HEK293 (cell line): ENCODE data around the gene APOBEC3H.

Source experiments
- CTCF ChIA-PET: fragments of 350-600 bp; formaldehyde crosslinking; extraction: SDS; loops from one replicate; lab custom pipeline; 2021; ENCODE audit warnings: antibody characterized with exemption; lab: Yijun Ruan, JAX
- POLR2A ChIA-PET: fragments of 300-600 bp; formaldehyde crosslinking; extraction: SDS; loops from one replicate; lab custom pipeline; 2020; ENCODE audit warnings: antibody characterized with exemption, inconsistent platforms; lab: Yijun Ruan, JAX
- H3K27ac ChIP-seq: fragments of 200-500 bp; sonication (Bioruptor generic); 2 replicates; pipeline ENCODE4 v1.5.1; 2014; ENCODE audit warnings: low read depth, low read length, control low read depth, inconsistent platforms; ENCODE audit errors: extremely low read depth
- H3K36me3 ChIP-seq, 2 experiments: fragments of 200-500 bp in 1 of 2; sonication (Bioruptor generic) in 1 of 2; 1 replicate in 1 of 2; 2 replicates in 1 of 2; pipeline ENCODE4 v1.5.1; 2014 to 2017; ENCODE audit warnings: inconsistent platforms in 2 of 2, low read length in 2 of 2; ENCODE audit not compliant: control insufficient read depth in 2 of 2, insufficient read depth in 1 of 2
- H3K4me1 ChIP-seq: fragments of 200-500 bp; sonication (Bioruptor generic); 2 replicates; pipeline ENCODE4 v1.5.1; 2014; ENCODE audit warnings: mild to moderate bottlenecking, low read length, inconsistent platforms; ENCODE audit not compliant: control insufficient read depth, insufficient read depth
- H3K4me3 ChIP-seq: 2 replicates; pipeline ENCODE4 v1.5.1; 2011; ENCODE audit warnings: low read depth, mild to moderate bottlenecking, control low read depth, low read length, moderate library complexity
- H3K9me3 ChIP-seq: fragments of 200-500 bp; sonication (Bioruptor generic); 2 replicates; pipeline ENCODE4 v1.5.1; 2014; ENCODE audit warnings: low read depth, low read length, inconsistent platforms; ENCODE audit not compliant: control insufficient read depth, insufficient read depth
- BCL11A ChIP-seq: fragments of 450-650 bp; formaldehyde crosslinking; IDR thresholded peaks from 2 replicates; pipeline ENCODE4 v1.5.1; 2016; ENCODE audit warnings: low read depth, missing biosample characterization, missing genetic modification characterization
- ELK4 ChIP-seq: IDR thresholded peaks from 2 replicates; pipeline ENCODE4 v1.6.1; 2011; ENCODE audit warnings: mild to moderate bottlenecking, low read depth, low read length, borderline replicate concordance
- GLI2 ChIP-seq: fragments of 450-650 bp; formaldehyde crosslinking; IDR thresholded peaks from 2 replicates; pipeline ENCODE4; 2017; ENCODE audit warnings: missing biosample characterization, missing genetic modification characterization, low read depth, borderline replicate concordance
- IKZF3 ChIP-seq: fragments of 450-650 bp; IDR thresholded peaks from 2 replicates; pipeline ENCODE4 v1.5.0; 2018; ENCODE audit warnings: missing biosample characterization, mild to moderate bottlenecking, missing genetic modification characterization, moderate library complexity
- KLF10 ChIP-seq: fragments of 450-650 bp; IDR thresholded peaks from 2 replicates; pipeline ENCODE4 v1.5.1; 2018; ENCODE audit warnings: missing biosample characterization, mild to moderate bottlenecking, missing genetic modification characterization
- KLF16 ChIP-seq: fragments of 450-650 bp; formaldehyde crosslinking; IDR thresholded peaks from 2 replicates; pipeline ENCODE4 v1.5.1; 2017; ENCODE audit warnings: missing biosample characterization, missing genetic modification characterization
- KLF17 ChIP-seq: fragments of 450-650 bp; formaldehyde crosslinking; IDR thresholded peaks from 2 replicates; pipeline ENCODE4 v1.5.1; 2016; ENCODE audit warnings: missing biosample characterization, missing genetic modification characterization
- KLF8 ChIP-seq: fragments of 450-650 bp; formaldehyde crosslinking; IDR thresholded peaks from 2 replicates; pipeline ENCODE4 v1.5.1; 2016; ENCODE audit warnings: missing biosample characterization, missing genetic modification characterization
- MEIS1 ChIP-seq: sonication (generic); formaldehyde crosslinking; IDR thresholded peaks from 2 replicates; pipeline ENCODE4 v1.8.1; 2022; ENCODE audit warnings: missing genetic modification reagents, mild to moderate bottlenecking, borderline replicate concordance
- OVOL3 ChIP-seq: fragments of 450-650 bp; formaldehyde crosslinking; IDR thresholded peaks from 2 replicates; pipeline ENCODE4 v1.5.1; 2016; ENCODE audit warnings: missing biosample characterization, missing genetic modification characterization
- SCRT2 ChIP-seq: fragments of 450-650 bp; formaldehyde crosslinking; IDR thresholded peaks from 2 replicates; pipeline ENCODE4 v1.5.1; 2016; ENCODE audit warnings: missing biosample characterization, missing genetic modification characterization
- SP7 ChIP-seq: fragments of 450-650 bp; formaldehyde crosslinking; IDR thresholded peaks from 2 replicates; pipeline ENCODE4 v1.5.1; 2016; ENCODE audit warnings: missing biosample characterization, missing genetic modification characterization
- TRIM28 ChIP-seq: IDR thresholded peaks from 2 replicates; pipeline ENCODE4 v1.6.1; 2011; ENCODE audit warnings: low read length, control low read depth, borderline replicate concordance
- TSHZ1 ChIP-seq: fragments of 450-650 bp; formaldehyde crosslinking; IDR thresholded peaks from 2 replicates; pipeline ENCODE4 v1.5.1; 2016; ENCODE audit warnings: missing biosample characterization, missing genetic modification characterization, borderline replicate concordance
- ZBTB48 ChIP-seq: fragments of 450-650 bp; formaldehyde crosslinking; IDR thresholded peaks from 2 replicates; pipeline ENCODE4 v1.5.1; 2016; ENCODE audit warnings: missing biosample characterization, missing genetic modification characterization
- ZBTB6 ChIP-seq: fragments of 450-650 bp; formaldehyde crosslinking; IDR thresholded peaks from 2 replicates; pipeline ENCODE4 v1.5.1; 2017; ENCODE audit warnings: missing biosample characterization, missing genetic modification characterization
- ZBTB8A ChIP-seq: fragments of 450-650 bp; formaldehyde crosslinking; IDR thresholded peaks from 2 replicates; pipeline ENCODE4 v1.5.1; 2016; ENCODE audit warnings: missing biosample characterization, missing genetic modification characterization
- ZFHX2 ChIP-seq: fragments of 450-650 bp; formaldehyde crosslinking; conservative IDR thresholded peaks from 2 replicates; pipeline ENCODE4 v1.5.1; 2016; ENCODE audit warnings: missing biosample characterization, missing genetic modification characterization
- ZFP37 ChIP-seq: fragments of 450-650 bp; formaldehyde crosslinking; IDR thresholded peaks from 2 replicates; pipeline ENCODE4 v1.5.1; 2016; ENCODE audit warnings: missing biosample characterization, missing genetic modification characterization
- ZNF157 ChIP-seq: fragments of 450-650 bp; formaldehyde crosslinking; IDR thresholded peaks from 2 replicates; pipeline ENCODE4 v1.5.1; 2016; ENCODE audit warnings: missing biosample characterization, missing genetic modification characterization
- ZNF174 ChIP-seq: fragments of 450-650 bp; formaldehyde crosslinking; IDR thresholded peaks from 2 replicates; pipeline ENCODE4 v1.5.0; 2017; ENCODE audit warnings: missing biosample characterization, mild to moderate bottlenecking, missing genetic modification characterization
- ZNF37A ChIP-seq: fragments of 450-650 bp; IDR thresholded peaks from 2 replicates; pipeline ENCODE4 v1.5.1; 2018; ENCODE audit warnings: missing biosample characterization, missing genetic modification characterization
- ZNF48 ChIP-seq: fragments of 450-650 bp; formaldehyde crosslinking; IDR thresholded peaks from 2 replicates; pipeline ENCODE4 v1.5.1; 2016; ENCODE audit warnings: missing biosample characterization, missing genetic modification characterization
- ZNF488 ChIP-seq: fragments of 450-650 bp; formaldehyde crosslinking; IDR thresholded peaks from 2 replicates; pipeline ENCODE4 v1.5.1; 2016; ENCODE audit warnings: missing biosample characterization, missing genetic modification characterization
- ZNF514 ChIP-seq: fragments of 450-650 bp; formaldehyde crosslinking; IDR thresholded peaks from 2 replicates; pipeline ENCODE4 v1.5.1; 2016; ENCODE audit warnings: missing biosample characterization, missing genetic modification characterization
- ZNF549 ChIP-seq: fragments of 450-650 bp; IDR thresholded peaks from 2 replicates; pipeline ENCODE4 v1.5.1; 2018; ENCODE audit warnings: missing biosample characterization, missing genetic modification characterization, mild to moderate bottlenecking, inconsistent platforms, moderate library complexity
- ZNF677 ChIP-seq: fragments of 450-650 bp; IDR thresholded peaks from 2 replicates; pipeline ENCODE4 v1.5.0; 2018; ENCODE audit warnings: missing biosample characterization, mild to moderate bottlenecking, missing genetic modification characterization, moderate library complexity
- ZNF707 ChIP-seq: fragments of 450-650 bp; formaldehyde crosslinking; IDR thresholded peaks from 2 replicates; pipeline ENCODE4 v1.5.1; 2016; ENCODE audit warnings: missing biosample characterization, missing genetic modification characterization
- ZNF76 ChIP-seq: fragments of 450-650 bp; formaldehyde crosslinking; IDR thresholded peaks from 2 replicates; pipeline ENCODE4; 2016; ENCODE audit warnings: low read depth, missing biosample characterization, missing genetic modification characterization, borderline replicate concordance
- ZSCAN23 ChIP-seq: fragments of 450-650 bp; formaldehyde crosslinking; IDR thresholded peaks from 2 replicates; pipeline ENCODE4 v1.5.1; 2016; ENCODE audit warnings: missing biosample characterization, missing genetic modification characterization

The APOBEC3H gene

GRCh38 chr22:39123751-39124581, 26.9 kb downstream of the APOBEC3H start:
- TF ChIP-seq ZNF48 (tag by site-specific recombination), result no peak
- no peak for TF ChIP-seq TSHZ1
- no peak for TF ChIP-seq ZBTB6 (tag by site-specific recombination)
- no peak for TF ChIP-seq ZNF549 (tag by site-specific recombination)
- TF ChIP-seq, all 188 proteins: peak for 0
- Histone ChIP-seq H3K4me3 (no peak overlapping the region), H3K36me3 (no peaks in the 10 kb centered on the region), H3K4me1 (no peaks in the 10 kb centered on the region), H3K27ac (no peak overlapping the region), H3K9me3 (no peaks in the 10 kb centered on the region)
- ChIA-PET CTCF (interaction anchor here (0.6 to 2.3 kb wide), 7 partner anchors 27 to 707 kb away, joined by 3 to 8 read pairs (median 4); partner anchors contain the start of gene APOBEC3H), POLR2A (interaction anchor here (0.6 kb wide), 1 partner anchor 11 kb away, joined by 6 read pairs; no protein-coding TSS in a partner anchor)

GRCh38 chr22:39125622-39126021, 28.6 kb downstream of the APOBEC3H start:
- CTCF ChIA-PET, result interaction anchor here (0.6 to 2.3 kb wide), 5 partner anchors 117 to 360 kb away, joined by 3 to 8 read pairs (median 4); no protein-coding TSS in a partner anchor

GRCh38 chr22:39128508-39128907, 31.5 kb downstream of the APOBEC3H start:
- ChIA-PET POLR2A (interaction anchor here (0.7 kb wide), 1 partner anchor 380 kb away, joined by 4 read pairs; no protein-coding TSS in a partner anchor), CTCF (interaction anchor here (0.6 kb wide), 2 partner anchors 38 to 154 kb away, joined by 3 to 4 read pairs; no protein-coding TSS in a partner anchor)
- Histone ChIP-seq H3K27ac (no peak overlapping the region), H3K4me1 (no peaks in the 10 kb centered on the region), H3K9me3 (no peaks in the 10 kb centered on the region), H3K36me3 (no peaks in the 10 kb centered on the region), H3K4me3 (no peak overlapping the region)
- no peak for TF ChIP-seq SCRT2 (tag by site-specific recombination)
- no peak for TF ChIP-seq ZNF488 (tag by site-specific recombination)
- TF ChIP-seq KLF17 (tag by site-specific recombination), result no peak
- TF ChIP-seq MEIS1, result no peak
- no peak for TF ChIP-seq ZFP37 (tag by site-specific recombination)
- no peak for TF ChIP-seq OVOL3 (tag by site-specific recombination)
- no peak for TF ChIP-seq SP7
- no peak for TF ChIP-seq ZSCAN23 (tag by site-specific recombination)
- no peak for TF ChIP-seq BCL11A (tag by site-specific recombination)
- TF ChIP-seq GLI2 (tag by site-specific recombination), result no peak
- no peak for TF ChIP-seq ELK4
- no peak for TF ChIP-seq ZNF549 (tag by site-specific recombination)

More at GRCh38 chr22:39125622-39126021, 28.6 kb downstream of the APOBEC3H start:
- Histone ChIP-seq H3K4me3 (no peak overlapping the region), H3K27ac (no peak overlapping the region), H3K4me1 (no peaks in the 10 kb centered on the region), H3K36me3 (no peaks in the 10 kb centered on the region), H3K9me3 (no peaks in the 10 kb centered on the region)
- POLR2A ChIA-PET, result no interaction called here
- TF ChIP-seq ZNF677 (tag by site-specific recombination) (no peak), ZNF174 (tag by site-specific recombination) (no peak), ZFHX2 (tag by site-specific recombination) (no peak), ZNF514 (no peak), KLF8 (tag by site-specific recombination) (no peak), IKZF3 (tag by site-specific recombination) (no peak), ZBTB8A (tag by site-specific recombination) (no peak), ZNF157 (tag by site-specific recombination) (no peak), KLF16 (tag by site-specific recombination) (no peak), TRIM28 (no peak), ZBTB48 (tag by site-specific recombination) (no peak), ZNF37A (tag by site-specific recombination) (no peak), ZNF707 (tag by site-specific recombination) (no peak), KLF10 (no peak), ZNF76 (no peak)
